Measurements from ENCODE around the gene MCC.

- TF ChIP-seq POLR2A (IDR thresholded peaks at IDR 0.05; ENCODE audit: low read depth, low read length) (no peak), SPI1 (IDR thresholded peaks at IDR 0.05; ENCODE audit: low read depth, low read length) (no peak), TAF1 (IDR thresholded peaks at IDR 0.05; ENCODE audit: low read depth, low read length) (no peak), POLR2AphosphoS5 (IDR thresholded peaks at IDR 0.05; ENCODE audit: low read depth, low read length) (no peak), PAX5 (IDR thresholded peaks at IDR 0.05; ENCODE audit: insufficient read depth, low read length, severe bottlenecking) (no peak)
Measured at GRCh38 chr5:113047234-113047633, 441.0 kb downstream of the MCC start.

Data from GM12891 (cell line).